HG03139 (cell line): ENCODE results near the gene CLTCL1.

ENCODE experiments used
- ATAC-seq: cut with Tn5 transposase; IDR thresholded peaks from one replicate; pipeline ENCODE4 v1.9.1; 2021; ENCODE audit not compliant: unreplicated experiment

CLTCL1 gene

DNA sequence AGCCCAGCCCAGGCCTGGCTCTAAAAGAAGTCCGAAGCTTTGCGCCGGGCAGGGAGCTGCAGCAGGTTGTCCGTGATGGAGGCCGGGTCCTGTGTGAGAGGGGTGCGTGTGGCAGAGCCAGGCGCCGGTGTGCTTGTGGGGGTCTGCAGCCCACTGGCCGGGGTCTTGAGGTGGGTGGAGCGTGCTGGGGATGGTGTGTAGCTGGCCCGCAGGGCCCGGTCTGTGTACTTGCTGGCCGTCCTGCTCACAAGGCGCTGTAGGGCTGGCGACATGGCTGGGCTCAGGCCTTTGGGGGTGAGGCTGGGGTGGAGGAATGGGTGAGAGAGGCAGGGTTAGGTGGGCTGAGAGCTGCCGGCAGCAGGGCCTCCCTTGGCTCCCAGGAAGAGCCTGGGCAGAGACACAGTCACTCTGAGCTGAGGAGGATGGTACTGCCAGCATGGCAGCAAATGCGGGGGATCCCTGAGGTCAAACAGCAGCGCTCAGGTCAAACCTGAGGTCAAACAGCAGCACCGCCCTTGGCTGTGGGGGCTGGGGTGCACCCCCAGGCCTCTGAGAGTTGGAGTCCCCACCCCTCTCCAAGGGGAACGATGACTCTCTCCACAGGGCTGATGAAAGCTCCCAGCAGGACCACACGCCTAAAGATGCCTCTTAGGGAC lies 157.2 kb downstream of the CLTCL1 start:
- no peak for ATAC-seq

DNA sequence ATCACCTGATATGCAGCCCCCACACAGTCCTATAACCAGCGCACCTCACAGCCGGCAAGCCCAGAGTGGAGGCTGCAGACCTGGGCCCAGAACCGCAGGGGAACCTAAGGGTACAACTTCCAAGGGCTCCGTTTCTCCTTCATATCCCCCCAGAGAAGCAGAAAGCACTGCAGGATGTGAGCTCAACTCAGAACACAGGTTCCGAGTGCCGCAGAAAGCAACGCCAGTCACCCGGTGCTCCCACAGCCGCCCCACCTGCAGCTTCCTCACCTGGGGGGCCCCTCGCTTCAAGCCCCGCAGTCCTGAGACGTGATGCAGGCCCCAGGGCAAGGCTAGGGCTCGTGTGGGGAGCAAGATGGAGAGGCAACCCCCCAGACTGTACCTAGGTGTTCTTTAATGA lies 158.0 kb downstream of the CLTCL1 start:
- no peak for ATAC-seq

DNA sequence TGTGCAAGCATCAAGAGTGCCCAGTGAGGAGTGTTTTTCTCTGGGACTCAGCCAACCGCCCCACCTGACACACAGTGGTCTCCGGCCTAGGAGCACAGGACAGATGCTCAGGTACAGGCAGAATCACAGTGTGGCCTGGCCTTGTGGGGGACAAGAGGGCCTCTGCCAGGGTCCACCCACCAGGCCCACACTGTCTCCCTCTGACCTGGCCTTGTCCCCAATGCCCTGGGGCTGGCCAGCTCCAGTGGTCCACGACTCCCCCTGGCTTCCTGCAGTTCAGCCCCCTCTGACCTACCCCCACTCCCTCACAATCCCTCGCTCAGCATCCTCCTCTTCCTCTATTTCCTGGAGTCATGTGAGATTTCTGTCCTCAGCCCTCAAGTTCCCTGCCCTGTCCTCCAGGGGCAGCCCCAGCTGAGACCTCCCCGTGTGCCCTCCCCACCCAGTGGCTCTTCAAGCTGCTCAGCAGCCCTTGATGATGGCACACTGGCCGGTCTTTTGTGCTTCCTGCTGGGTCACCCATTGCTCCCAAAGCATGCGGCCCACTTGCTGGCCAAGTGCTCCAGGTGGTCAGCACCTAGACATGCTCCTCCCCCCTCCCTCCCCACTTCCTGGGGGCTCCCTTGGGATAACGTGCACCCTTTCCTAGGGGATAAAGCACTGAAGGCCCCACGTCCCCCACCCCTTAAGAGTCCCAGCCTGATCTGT lies 158.7 kb downstream of the CLTCL1 start:
- no peak for ATAC-seq

GRCh38 chr22:19132153-19132552 lies 159.4 kb downstream of the CLTCL1 start:
- ATAC-seq, result no peak

GRCh38 chr22:19131685-19132015 lies 159.9 kb downstream of the CLTCL1 start:
- no peak for ATAC-seq

DNA sequence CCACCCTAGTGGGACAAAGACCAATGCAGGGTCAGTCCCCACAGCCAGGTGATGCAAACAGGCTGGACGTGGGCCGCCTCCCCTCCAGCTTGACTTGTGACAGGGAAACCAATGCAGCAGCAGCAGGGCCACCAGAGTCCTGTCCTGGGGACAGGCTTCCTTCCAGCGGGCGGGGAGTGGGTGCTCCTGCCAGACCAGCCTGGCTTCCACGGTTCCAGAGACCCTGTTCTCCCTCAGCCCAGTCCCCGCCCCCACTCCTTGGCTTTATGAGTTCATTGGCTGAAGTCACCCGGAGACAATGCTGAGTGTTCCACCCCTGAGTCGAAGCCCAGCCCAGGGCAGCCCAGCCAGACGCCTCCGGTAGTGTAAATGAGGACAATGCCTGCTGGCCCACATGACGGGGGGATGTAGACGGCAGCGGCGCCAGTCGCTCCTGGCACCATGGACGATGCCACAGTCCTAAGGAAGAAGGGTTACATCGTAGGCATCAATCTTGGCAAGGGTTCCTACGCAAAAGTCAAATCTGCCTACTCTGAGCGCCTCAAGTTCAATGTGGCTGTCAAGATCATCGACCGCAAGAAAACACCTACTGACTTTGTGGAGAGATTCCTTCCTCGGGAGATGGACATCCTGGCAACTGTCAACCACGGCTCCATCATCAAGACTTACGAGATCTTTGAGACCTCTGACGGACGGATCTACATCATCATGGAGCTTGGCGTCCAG lies 160.4 kb downstream of the CLTCL1 start, which contains the start of gene TSSK2:
TSSK2 (plus strand) TSS at position 350 of the 726 bp plus-strand sequence; CDS start at position 442, 92 bp downstream.
- ATAC-seq, result no peak

DNA sequence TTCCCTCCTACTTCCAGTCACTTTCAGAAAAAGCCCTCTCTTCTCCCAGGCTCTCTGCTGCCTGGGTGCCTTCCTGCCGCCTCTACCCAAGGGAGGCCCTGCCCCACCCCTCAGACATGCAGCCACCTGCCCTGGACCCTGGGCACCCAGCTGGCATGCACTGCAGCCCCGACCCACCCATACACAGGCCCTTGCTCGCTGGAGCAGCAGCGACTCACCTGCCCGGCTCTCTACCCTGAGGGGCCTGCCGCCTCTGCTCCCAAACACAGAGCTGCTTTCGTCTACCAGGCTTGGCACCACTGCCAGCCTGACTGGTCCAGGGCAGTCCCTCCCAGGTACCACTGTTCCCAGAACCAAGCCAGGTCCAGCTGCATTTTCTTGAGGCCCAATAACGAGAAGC lies 161.6 kb downstream of the CLTCL1 start:
- no peak for ATAC-seq
